ENCODE results near the gene NR4A3. TPM values are rescaled to one million over a fixed set of nuclear protein-coding genes. Genes with fewer than 3 reads are reported as not detected.
A peak's percentile ranks its signal among the peaks of the same experiment; 100 is the strongest.

Gene NR4A3
- total RNA-seq, 4 donors from 2014 or later = 0.63 to 1.8 (median 1.3) TPM

DNA sequence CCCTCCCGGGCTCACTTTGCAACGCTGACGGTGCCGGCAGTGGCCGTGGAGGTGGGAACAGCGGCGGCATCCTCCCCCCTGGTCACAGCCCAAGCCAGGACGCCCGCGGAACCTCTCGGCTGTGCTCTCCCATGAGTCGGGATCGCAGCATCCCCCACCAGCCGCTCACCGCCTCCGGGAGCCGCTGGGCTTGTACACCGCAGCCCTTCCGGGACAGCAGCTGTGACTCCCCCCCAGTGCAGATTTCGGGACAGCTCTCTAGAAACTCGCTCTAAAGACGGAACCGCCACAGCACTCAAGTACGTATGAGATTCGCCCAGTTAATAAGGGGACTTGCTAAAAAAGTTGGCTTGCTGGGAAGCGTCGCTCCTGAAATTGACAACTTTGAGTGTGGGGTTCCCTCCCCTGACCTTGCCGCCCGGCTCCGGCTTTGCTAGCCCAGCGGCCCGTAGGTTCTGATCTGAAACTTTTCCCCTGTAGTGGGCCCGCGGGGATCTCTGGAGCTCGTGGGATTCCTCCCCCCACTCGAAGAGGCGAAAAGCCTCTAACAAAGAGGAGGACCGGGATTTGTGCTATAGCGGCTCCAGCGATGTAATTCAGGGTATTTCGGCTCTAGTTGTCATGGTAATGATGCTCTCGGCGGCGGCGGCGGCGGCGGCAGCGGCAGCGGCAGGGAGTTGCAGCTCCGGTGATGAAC, 572 bp downstream of the NR4A3 start:
- peak overlapping the region; percentile 71 for H3K4me3 ChIP-seq (ENCODE audit: low read depth, poor library complexity, severe bottlenecking)
- intact Hi-C loops (cut with DNase I; ENCODE audit: low total_unique reads) = loop anchor here (5.0 kb wide), 1 partner anchor 85 kb away; the partner anchor contains the start of gene STX17
- DNase-seq (ENCODE audit: low spot score in 2 of 2) = peak; percentile 21 to 87
- TF ChIP-seq POLR2A (IDR thresholded peaks at IDR 0.05) (no peak), CTCF (IDR thresholded peaks at IDR 0.05) (no peak)
- 0% methylated on average over 50 to 51 of the region's 51 CpGs for WGBS, 2 donors

DNA sequence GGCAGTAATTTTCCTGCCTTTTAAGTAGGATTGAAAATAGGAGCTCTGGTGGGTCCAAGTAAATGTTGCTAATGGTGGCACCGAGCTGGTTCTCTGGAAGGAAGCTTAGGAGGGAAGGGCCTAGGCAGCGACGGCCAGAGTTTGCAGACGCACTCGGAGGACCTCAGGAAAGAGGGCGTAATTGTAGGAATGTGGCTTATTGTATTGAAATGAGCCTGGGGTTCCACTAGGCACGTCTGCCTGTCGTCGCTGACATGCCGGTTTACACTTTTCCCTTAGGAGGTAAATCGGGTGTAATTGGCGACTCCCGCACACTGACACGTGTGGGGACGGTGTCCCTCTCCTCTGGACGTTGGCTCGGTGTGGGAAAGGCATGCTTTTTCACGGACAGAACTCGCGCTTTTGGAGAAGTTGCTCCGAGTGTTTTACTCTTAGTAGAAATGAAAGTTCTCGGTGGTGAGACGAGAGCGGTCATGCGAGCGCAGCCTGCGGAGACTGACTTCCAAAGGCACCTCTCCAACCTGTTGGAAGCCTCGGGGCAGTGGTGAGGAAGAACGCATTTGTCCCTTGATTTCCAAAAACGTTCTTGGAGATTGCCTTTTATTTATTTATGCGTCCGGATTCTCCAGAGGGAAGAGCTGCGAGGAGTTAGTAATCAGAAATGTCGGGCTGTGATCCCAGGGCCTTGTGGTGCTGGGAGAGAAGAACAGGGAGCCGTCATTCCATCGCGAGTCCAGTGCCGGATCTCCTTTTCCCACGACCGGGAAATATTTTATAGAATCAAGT, 1.3 kb downstream of the NR4A3 start:
- intact Hi-C loops (cut with DNase I; ENCODE audit: low total_unique reads) = loop anchor here (5.0 kb wide), 1 partner anchor 84 kb away; the partner anchor contains the start of gene STX17
- DNase-seq (ENCODE audit: low spot score in 2 of 2) = no peak
- 0% methylated on average over 40 of the region's 40 CpGs for WGBS, 2 donors
- peak overlapping the region; percentile 71 for H3K4me3 ChIP-seq (ENCODE audit: low read depth, poor library complexity, severe bottlenecking)
- TF ChIP-seq CTCF (IDR thresholded peaks at IDR 0.05) = no peak
- TF ChIP-seq POLR2A (IDR thresholded peaks at IDR 0.05) = no peak

- H3K4me3 ChIP-seq (ENCODE audit: low read depth, poor library complexity, severe bottlenecking) = peak overlapping the region; percentile 32
- TF ChIP-seq CTCF (IDR thresholded peaks at IDR 0.05) (no peak), POLR2A (IDR thresholded peaks at IDR 0.05) (no peak)
Measured at GRCh38 chr9:99823681-99824377, 2.1 kb downstream of the NR4A3 start.

DNA sequence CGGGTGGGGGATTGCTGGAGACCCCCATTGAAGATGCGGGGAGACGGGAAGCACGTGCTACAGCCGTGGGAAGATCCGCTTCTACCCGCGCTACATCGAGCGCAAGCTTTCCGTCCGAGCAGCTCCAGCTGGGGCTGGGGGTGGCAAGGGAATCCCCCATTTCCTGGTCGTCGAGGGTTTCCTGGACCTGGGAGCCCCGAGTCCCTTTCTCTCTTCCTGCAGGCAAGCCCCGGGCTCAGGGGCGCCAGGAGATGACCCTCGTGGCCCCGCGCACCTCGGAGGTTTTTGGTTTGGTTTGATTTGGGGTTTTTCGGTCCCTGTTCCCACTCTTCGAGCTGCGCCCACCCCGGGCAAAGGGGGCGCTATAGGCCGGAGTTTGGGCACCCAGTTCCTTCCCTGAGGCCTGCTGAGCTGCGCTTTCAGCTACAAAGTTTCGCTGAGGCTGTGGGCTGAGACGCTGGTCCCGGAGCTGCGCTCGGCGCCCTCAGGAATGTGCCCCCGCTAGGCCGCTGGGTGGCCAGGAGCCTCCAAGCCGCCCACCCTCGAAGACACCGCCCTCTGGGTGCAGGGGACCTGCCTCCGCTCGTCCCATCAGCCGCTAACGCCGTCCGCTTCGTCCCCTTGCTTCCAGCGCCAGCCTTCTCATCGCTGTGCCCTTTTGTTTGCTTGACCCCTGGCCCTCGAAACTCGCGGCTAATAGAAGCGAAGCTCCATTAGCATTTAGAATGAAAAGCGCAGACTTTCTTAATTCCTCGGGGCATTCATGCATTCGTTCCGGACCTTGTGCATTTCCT, 2.9 kb downstream of the NR4A3 start:
- TF ChIP-seq POLR2A (IDR thresholded peaks at IDR 0.05) (no peak), CTCF (IDR thresholded peaks at IDR 0.05) (no peak)
- peak in 1 of 2 donors; percentile 88 for DNase-seq (ENCODE audit: low spot score in 2 of 2)
- WGBS, 2 donors = 13 to 23% methylated on average over 36 to 44 of the region's 56 CpGs
- no peak overlapping the region for H3K4me3 ChIP-seq (ENCODE audit: low read depth, poor library complexity, severe bottlenecking)
- intact Hi-C loops (cut with DNase I; ENCODE audit: low total_unique reads) = loop anchor here (5.0 kb wide), 1 partner anchor 83 kb away; the partner anchor contains the start of gene STX17

More at GRCh38 chr9:99823681-99824377, 2.1 kb downstream of the NR4A3 start:
- 1% methylated on average over 45 to 47 of the region's 47 CpGs for WGBS, 2 donors
- peak; percentile 20 to 89 for DNase-seq (ENCODE audit: low spot score in 2 of 2)
- intact Hi-C loops (cut with DNase I; ENCODE audit: low total_unique reads) = loop anchor here (5.0 kb wide), 1 partner anchor 83 kb away; the partner anchor contains the start of gene STX17

All from lower leg skin (tissue), 4 donors.